Glutamatergic neuron (in vitro differentiated cells): Measurements from ENCODE around the gene BAX. TPM values are rescaled to one million over a fixed set of nuclear protein-coding genes. Genes with fewer than 3 reads are reported as not detected.
"Not testable (repeated sequence)": the region's sequence is repeated elsewhere in the genome, so short reads cannot be mapped to it uniquely, and the experiment has no call there.

ENCODE experiments used
- DNase-seq: peaks from one replicate; pipeline ENCODE4 v3.0.0; 2022
- H3K27ac Mint-ChIP-seq: one replicate; pipeline ENCODE4 v1.8.0; 2020; ENCODE audit warnings: mild to moderate bottlenecking, mixed read lengths, inconsistent platforms; ENCODE audit not compliant: unreplicated experiment
- H3K27me3 Mint-ChIP-seq: one replicate; pipeline ENCODE4 v1.8.0; 2020; ENCODE audit warnings: mild to moderate bottlenecking, moderate library complexity, mixed read lengths, inconsistent platforms; ENCODE audit not compliant: unreplicated experiment
- H3K36me3 Mint-ChIP-seq: one replicate; pipeline ENCODE4 v1.8.0; 2020; ENCODE audit warnings: mild to moderate bottlenecking, mixed read lengths, inconsistent platforms; ENCODE audit not compliant: unreplicated experiment
- H3K4me1 Mint-ChIP-seq: one replicate; pipeline ENCODE4 v1.8.0; 2020; ENCODE audit warnings: mild to moderate bottlenecking, low read depth, mixed read lengths, inconsistent platforms; ENCODE audit not compliant: unreplicated experiment
- H3K4me3 Mint-ChIP-seq: one replicate; pipeline ENCODE4 v1.8.0; 2020; ENCODE audit warnings: mild to moderate bottlenecking, mixed read lengths, inconsistent platforms; ENCODE audit not compliant: unreplicated experiment
- H3K9me3 Mint-ChIP-seq: one replicate; pipeline ENCODE4 v1.8.0; 2020; ENCODE audit warnings: mild to moderate bottlenecking, moderate library complexity, mixed read lengths, inconsistent platforms; ENCODE audit not compliant: unreplicated experiment
- total RNA-seq: library from RNA; stranded (reverse); fragmentation: NEBNext Ultra II Directional; extraction: Animal tissue kit (Norgen Biotek cat#: 25700); gene quantifications from one replicate; pipeline ENCODE4 v1.2.1, GENCODE V29; 2021; ENCODE audit not compliant: unreplicated experiment
- TF ChIP-seq, protein P1 (sequence below): fragments of 200-600 bp; sonication (generic); IDR thresholded peaks from one replicate; pipeline ENCODE4 v1.5.0; 2021; ENCODE audit not compliant: partially characterized antibody, unreplicated experiment

The BAX gene
- total RNA-seq, 1 donor from 2014 or later: 87.7 TPM

DNA sequence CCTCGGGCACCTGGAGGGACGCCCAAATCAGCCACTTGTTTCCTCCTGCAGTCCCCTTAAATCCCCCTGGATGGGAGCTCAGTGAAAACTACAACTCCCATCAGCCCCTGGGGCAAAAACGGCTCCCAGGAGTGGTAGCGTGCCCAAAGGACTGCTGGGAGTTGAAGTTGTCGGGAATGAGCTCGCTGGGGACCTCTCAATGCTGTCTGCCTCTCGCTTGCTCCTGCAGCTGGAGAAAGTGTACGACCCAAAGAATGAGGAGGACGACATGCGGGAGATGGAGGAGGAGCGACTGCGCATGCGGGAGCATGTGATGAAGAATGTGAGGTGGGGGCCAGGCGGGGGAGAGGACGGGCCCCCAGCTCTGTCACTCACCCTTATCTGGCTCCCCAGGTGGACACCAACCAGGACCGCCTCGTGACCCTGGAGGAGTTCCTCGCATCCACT is 35.9 kb upstream of the BAX start:
- Mint-ChIP-seq H3K27ac (no peak overlapping the region), H3K9me3 (peaks cover 2% of the 10 kb centered on the region), H3K36me3 (no peaks in the 10 kb centered on the region), H3K4me3 (no peak overlapping the region), H3K4me1 (no peaks in the 10 kb centered on the region), H3K27me3 (peaks cover 8% of the 10 kb centered on the region)
- TF ChIP-seq, protein P1, sequence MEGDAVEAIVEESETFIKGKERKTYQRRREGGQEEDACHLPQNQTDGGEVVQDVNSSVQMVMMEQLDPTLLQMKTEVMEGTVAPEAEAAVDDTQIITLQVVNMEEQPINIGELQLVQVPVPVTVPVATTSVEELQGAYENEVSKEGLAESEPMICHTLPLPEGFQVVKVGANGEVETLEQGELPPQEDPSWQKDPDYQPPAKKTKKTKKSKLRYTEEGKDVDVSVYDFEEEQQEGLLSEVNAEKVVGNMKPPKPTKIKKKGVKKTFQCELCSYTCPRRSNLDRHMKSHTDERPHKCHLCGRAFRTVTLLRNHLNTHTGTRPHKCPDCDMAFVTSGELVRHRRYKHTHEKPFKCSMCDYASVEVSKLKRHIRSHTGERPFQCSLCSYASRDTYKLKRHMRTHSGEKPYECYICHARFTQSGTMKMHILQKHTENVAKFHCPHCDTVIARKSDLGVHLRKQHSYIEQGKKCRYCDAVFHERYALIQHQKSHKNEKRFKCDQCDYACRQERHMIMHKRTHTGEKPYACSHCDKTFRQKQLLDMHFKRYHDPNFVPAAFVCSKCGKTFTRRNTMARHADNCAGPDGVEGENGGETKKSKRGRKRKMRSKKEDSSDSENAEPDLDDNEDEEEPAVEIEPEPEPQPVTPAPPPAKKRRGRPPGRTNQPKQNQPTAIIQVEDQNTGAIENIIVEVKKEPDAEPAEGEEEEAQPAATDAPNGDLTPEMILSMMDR: no peak
- peak; percentile 77 for DNase-seq

DNA sequence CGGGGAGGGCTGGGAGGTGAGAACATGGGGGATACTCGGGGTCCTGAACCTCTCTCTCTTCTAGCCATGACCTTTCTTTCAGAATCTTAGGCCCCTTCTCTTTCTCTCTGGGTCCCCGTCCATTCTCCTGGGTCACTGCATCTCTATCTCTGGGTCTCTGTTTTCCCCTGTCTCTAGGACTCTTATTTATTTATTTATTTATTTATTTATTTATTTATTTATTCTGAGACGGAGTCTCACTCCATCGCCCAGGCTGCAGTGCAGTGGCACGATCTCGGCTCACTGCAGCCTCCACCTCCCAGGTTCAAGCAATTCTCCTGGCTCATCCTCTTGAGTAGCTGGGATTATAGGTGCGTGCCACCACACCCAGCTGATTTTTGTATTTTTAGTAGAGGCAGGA is 35.4 kb upstream of the BAX start:
- H3K4me1 Mint-ChIP-seq, H3K36me3 Mint-ChIP-seq, DNase-seq, H3K4me3 Mint-ChIP-seq, H3K27me3 Mint-ChIP-seq, H3K27ac Mint-ChIP-seq, H3K9me3 Mint-ChIP-seq: not testable (repeated sequence)

DNA sequence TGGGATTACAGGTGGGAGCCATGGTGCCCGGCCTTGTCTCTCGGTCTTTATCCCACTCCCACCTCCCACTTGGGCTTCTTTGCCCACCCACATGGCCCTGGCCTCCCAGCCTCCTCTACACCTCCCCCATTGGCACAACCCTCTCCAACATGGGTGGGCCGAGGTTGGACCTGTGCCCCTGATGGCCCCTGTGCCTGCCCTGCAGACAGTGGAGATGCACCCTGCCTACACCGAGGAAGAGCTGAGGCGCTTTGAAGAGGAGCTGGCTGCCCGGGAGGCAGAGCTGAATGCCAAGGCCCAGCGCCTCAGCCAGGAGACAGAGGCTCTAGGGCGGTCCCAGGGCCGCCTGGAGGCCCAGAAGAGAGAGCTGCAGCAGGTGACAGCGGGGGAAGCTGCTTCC is 33.7 kb upstream of the BAX start:
- Mint-ChIP-seq H3K4me3 (no peak overlapping the region), H3K27ac (no peak overlapping the region), H3K4me1 (no peaks in the 10 kb centered on the region), H3K9me3 (peaks cover 2% of the 10 kb centered on the region), H3K27me3 (peaks cover 5% of the 10 kb centered on the region), H3K36me3 (no peaks in the 10 kb centered on the region)
- TF ChIP-seq, protein P1: no peak
- DNase-seq: no peak

DNA sequence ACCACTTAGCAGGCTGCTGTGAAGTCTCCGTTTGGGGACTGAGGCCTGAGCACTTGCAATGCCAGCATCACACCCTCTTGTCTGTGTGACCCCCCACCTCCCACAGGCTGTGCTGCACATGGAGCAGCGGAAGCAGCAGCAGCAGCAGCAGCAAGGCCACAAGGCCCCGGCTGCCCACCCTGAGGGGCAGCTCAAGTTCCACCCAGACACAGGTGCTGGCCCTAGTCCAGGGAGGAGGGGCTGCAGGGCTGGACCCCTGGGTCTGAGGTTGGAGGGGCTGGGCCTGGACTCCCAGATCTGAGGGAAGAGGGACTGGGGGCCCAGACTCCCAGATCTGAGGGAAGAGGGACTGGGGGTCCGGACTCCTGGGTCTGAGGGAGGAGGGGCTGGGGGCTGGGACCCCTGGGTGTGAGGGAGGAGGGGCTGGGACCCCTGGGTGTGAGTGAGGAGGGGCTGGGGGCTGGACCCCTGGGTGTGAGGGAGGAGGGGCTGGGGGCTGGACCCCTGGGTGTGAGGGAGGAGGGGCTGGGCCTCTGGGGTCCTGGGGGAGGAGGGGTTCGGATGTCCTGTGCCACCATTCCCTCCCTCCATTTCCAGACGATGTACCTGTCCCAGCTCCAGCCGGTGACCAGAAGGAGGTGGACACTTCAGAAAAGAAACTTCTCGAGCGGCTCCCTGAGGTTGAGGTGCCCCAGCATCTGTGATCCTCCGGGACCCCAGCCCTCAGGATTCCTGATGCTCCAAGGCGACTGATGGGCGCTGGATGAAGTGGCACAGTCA is 32.8 kb upstream of the BAX start:
- Mint-ChIP-seq H3K36me3 (no peaks in the 10 kb centered on the region), H3K9me3 (peaks cover 2% of the 10 kb centered on the region), H3K27ac (no peak overlapping the region), H3K4me3 (no peak overlapping the region), H3K4me1 (no peaks in the 10 kb centered on the region), H3K27me3 (peaks cover 5% of the 10 kb centered on the region)
- TF ChIP-seq, protein P1: no peak
- DNase-seq: no peak

DNA sequence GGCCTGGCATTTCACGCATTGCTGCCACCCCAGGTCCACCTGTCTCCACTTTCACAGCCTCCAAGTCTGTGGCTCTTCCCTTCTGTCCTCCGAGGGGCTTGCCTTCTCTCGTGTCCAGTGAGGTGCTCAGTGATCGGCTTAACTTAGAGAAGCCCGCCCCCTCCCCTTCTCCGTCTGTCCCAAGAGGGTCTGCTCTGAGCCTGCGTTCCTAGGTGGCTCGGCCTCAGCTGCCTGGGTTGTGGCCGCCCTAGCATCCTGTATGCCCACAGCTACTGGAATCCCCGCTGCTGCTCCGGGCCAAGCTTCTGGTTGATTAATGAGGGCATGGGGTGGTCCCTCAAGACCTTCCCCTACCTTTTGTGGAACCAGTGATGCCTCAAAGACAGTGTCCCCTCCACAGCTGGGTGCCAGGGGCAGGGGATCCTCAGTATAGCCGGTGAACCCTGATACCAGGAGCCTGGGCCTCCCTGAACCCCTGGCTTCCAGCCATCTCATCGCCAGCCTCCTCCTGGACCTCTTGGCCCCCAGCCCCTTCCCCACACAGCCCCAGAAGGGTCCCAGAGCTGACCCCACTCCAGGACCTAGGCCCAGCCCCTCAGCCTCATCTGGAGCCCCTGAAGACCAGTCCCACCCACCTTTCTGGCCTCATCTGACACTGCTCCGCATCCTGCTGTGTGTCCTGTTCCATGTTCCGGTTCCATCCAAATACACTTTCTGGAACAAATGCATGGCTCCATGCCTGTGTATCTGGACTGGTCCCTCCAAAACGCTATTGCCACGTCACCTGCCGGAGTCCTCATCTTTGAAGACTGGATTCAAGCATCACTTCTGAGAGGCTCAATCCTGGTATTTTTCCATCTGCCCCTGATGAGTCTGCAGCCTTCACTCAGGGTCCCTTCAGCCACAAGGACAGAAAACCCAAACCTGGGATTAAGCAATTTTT is 31.9 kb upstream of the BAX start:
- no peak for DNase-seq
- H3K9me3 Mint-ChIP-seq: peaks cover 2% of the 10 kb centered on the region
- H3K36me3 Mint-ChIP-seq: no peaks in the 10 kb centered on the region
- no peak overlapping the region for H3K4me3 Mint-ChIP-seq
- no peaks in the 10 kb centered on the region for H3K4me1 Mint-ChIP-seq
- H3K27ac Mint-ChIP-seq: no peak overlapping the region
- TF ChIP-seq, protein P1: no peak
- peaks cover 5% of the 10 kb centered on the region for H3K27me3 Mint-ChIP-seq
